Measurements from ENCODE around the gene PDCD11.
"Not testable (repeated sequence)": the region's sequence is repeated elsewhere in the genome, so short reads cannot be mapped to it uniquely, and the experiment has no call there.

The PDCD11 gene

DNA sequence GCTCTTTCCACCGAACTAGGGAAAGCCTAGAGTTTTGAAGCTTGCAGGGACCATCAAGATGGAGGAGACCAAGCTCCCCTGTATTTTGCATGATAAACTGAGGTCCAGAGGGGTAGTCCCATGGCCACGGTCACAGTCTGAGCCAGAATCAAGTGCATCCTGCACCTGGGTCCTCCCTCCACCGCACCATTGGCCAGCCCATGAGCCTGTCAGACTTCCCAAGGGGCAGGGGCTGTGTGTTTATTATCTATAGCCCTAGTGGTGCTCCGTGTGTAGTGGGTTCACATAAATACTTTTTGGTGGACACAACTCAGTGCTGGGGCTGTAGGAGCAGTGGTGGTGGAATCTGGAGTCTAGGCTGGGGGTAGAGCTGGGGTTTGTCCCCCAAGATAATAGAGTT lies 79.0 kb downstream of the PDCD11 start:
- DNase-seq (ENCODE audit: insufficient read length, low spot score) = no peak
- TF ChIP-seq CTCF (IDR thresholded peaks at IDR 0.05; ENCODE audit: insufficient read depth, missing control alignments) = no peak
- FAIRE-seq = no peak

DNA sequence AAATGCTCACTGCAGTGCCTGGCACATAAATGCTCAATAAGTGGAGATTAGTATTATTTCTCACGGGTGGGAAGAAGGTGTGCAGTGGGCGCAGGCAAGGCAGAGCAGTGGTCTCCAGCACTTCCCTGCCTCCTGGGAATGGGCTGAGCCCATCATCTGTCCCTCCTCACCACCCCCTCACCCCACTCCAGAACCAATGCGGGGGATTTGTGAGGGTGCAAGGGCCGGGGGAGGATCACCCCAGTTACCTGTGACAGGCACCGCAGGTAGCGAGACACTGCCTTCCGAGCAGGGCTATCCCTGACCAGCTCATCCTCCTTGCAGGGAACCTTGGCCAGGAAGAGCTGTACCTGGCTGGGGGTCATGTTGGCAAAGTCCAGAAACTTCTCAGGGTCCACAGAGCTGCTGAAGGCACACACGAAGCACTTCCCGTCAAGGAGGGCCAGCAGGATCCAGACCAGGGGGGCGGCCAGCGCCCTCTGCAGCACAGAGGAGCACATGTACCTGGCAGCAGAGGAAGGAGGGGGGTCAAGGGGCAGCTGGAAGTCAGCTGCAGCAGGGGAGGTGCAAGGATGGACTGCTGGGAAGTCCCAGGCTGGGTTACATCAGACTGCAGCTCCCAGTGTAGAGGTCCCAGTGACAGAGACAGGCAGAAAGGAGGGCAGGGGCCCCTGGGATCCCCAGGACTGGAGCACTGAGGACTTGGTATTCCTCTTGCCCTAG lies 79.8 kb downstream of the PDCD11 start:
- no peak for TF ChIP-seq CTCF (IDR thresholded peaks at IDR 0.05; ENCODE audit: insufficient read depth, missing control alignments)
- FAIRE-seq (no peak), DNase-seq (ENCODE audit: insufficient read length, low spot score) (no peak)

GRCh38 chr10:103478671-103479070 lies 82.2 kb downstream of the PDCD11 start:
- FAIRE-seq (no peak), DNase-seq (ENCODE audit: insufficient read length, low spot score) (no peak)
- no peak for TF ChIP-seq CTCF (IDR thresholded peaks at IDR 0.05; ENCODE audit: insufficient read depth, missing control alignments)

DNA sequence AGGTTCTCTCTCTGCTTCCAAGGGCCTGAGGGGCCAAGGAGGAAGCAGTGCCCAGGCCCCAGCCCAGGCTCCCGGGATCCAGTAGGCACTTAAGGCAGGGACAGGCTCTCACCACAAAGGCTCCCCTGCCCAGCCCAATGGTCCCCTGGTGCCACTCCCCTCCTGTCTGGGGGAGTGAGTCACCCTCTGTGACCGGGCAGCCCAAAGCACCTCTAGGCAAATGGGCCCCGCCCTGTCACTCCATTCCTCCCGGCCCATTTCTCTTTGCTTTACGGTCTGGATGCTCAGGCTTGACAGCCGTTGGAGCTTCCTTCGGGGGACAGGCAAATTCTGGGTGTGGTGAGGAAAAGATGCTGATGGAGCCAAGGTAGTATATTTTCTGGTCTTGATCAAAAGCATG lies 82.7 kb downstream of the PDCD11 start, which contains the start of gene CALHM3:
CALHM3 (minus strand) TSS at position 106 of the 400 bp plus-strand sequence. CDS start 208 bp downstream, outside the sequence.
- TF ChIP-seq CTCF (IDR thresholded peaks at IDR 0.05; ENCODE audit: insufficient read depth, missing control alignments) = no peak
- DNase-seq (ENCODE audit: insufficient read length, low spot score) (no peak), FAIRE-seq (no peak)

DNA sequence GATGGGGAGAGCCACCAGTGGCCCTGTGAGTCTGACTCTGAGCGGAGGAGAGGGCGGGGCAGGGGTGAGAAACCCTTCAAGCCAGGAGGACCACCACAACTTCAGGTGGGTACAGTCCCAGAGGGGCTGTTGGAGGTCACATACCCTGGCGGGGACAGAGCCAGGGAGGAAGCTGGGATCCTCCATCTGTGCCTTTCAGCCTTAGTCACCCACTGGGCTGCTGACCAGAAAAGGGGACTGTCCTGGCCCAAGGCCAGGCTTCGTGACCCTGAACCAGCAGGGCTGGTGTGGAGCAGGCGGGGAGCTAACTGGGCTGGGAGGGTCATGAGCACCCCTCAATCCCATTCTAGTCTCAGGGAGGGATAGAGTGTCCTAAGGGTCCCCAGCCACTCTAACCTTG lies 84.1 kb downstream of the PDCD11 start:
- FAIRE-seq (no peak), DNase-seq (ENCODE audit: insufficient read length, low spot score) (no peak)
- TF ChIP-seq CTCF (IDR thresholded peaks at IDR 0.05; ENCODE audit: insufficient read depth, missing control alignments) = no peak

- peak; percentile 65 for TF ChIP-seq CTCF (IDR thresholded peaks at IDR 0.05; ENCODE audit: insufficient read depth, missing control alignments)
- FAIRE-seq (peak; percentile 84), DNase-seq (ENCODE audit: insufficient read length, low spot score) (peak; percentile 72)
Observed at GRCh38 chr10:103481974-103482531, 85.6 kb downstream of the PDCD11 start.

DNA sequence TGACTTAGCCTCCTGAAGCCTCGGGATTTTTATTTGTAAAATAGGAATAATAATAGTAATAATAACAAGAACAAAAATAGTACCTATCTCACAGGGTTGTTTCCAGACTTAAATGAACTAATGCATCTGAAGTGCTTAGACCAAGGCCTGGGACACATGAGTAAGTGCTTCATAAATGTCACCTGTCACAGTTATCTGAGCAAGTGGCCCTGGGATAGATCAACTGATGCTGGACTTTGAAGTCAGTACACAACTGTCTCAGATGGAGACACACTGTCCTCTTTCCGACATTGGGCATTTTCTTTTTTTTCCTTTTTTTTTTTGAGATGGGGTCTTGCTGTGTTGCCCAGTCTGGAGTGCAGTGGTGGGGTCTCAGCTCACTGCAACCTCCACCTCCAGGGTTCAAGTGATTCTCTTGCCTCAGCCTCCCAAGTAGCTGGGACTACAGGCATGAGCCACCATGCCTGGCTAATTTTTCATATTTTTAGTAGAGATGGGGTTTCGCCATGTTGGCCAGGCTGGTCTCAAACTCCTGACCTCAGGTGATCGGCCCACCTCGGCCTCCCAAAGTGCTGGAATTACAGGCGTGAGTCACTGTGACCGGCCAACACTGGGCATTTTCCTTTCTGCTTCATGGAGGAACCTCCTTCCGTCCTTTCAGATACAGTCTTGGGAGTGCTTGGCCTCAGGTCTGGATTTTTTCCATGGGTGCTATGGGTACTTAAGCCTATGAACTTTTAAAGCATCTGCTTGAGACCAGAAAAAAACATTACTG lies 90.4 kb downstream of the PDCD11 start:
- not testable (repeated sequence) for FAIRE-seq; DNase-seq (ENCODE audit: insufficient read length, low spot score)

Data from D721Med (cell line).